NCI-H1417 treated with DMSO at 0.1 percent for 48 hours (cell line): ENCODE measurements around the gene TNS1.

Experiments used
- DNase-seq: peaks from one replicate; lab custom pipeline; 2025; lab: John Stamatoyannopoulos, UW

TNS1 gene

GRCh38 chr2:217775920-217776503 lies 226.8 kb downstream of the TNS1 start:
- no peak for DNase-seq

DNA sequence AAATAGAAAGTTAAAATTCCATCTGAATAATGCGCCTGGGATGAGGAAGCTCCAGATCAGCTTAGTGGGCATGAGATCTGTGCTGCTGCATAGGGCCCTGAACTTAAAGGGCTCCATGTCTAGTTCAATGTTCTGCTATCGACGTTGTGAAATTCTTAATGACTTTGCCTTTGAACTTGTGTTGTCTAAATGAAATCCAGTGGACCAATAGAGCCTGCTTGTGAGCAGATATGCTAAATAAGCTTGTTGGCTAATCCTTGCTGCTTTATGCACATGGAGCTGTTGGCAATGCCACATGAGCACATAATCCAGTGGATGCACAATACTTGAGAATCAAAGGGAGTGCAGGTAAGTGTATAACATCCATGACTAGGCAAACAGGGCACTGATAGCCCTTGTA lies 228.6 kb downstream of the TNS1 start:
- DNase-seq = no peak

DNA sequence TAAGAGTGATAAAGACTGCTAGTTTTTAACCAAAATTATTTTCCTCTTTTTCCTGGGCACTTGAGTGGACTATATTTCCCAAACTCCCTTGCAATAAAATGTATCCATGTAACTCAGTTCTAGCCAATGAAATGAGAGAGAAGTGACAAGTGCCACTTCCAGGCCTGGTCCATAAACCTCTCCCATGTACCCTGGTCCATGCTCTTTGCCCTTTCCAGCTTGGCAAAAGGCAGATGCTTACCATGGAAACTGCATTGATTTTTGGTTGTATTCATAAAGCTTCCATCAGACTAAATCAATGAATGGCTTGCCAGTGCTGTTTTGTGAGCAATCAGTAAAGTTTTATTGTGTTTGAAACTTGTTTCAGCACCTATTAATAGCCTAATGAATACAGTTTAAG lies 229.3 kb downstream of the TNS1 start:
- no peak for DNase-seq

DNA sequence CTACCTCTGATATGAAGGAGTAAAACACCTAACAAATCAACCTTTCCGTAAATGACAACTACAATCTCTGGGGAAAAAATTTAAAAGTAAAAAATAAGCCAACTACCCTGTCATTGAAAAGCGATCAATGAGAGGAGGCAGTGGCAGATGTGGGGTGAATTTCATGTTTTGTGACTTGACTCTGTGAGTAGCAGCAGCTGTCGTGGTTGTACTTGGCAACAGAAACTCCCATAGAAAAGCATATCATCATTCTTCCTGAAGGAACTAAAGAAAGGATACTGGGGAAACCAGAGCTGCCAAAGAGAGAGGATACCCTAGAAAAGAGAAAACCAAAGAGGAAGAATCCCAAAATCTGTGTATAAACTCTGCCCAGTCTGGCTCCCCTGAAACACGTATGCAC lies 236.4 kb downstream of the TNS1 start:
- no peak for DNase-seq

DNA sequence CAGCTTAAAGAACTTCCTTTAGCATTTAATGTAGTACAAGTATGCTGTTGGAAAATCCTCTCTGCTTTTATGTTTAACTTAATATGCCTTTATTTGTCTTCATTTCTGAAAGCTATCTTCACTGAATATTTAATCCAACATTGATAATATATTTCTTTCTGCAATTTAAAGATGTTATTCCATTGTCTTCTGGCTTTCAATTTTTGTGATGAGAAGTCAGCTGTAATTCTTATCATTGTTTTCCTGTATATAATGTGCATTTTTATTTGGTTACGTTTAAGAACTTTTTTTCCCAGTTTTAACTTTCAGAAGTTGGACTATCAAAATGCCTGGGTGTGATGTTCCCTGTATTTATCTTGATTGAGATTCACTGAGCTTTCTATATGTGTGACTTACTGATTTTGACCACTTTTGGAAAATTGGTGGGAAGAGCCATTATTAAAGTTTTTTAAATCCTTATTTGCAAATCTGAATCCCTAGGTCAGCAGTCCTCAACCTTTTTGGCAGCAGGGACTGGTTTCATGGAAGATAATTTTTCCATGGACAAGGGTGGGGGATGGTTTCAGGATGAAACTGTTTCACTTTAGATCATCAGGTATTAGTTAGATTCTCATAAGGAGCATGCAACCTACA lies 241.0 kb downstream of the TNS1 start:
- DNase-seq = no peak

DNA sequence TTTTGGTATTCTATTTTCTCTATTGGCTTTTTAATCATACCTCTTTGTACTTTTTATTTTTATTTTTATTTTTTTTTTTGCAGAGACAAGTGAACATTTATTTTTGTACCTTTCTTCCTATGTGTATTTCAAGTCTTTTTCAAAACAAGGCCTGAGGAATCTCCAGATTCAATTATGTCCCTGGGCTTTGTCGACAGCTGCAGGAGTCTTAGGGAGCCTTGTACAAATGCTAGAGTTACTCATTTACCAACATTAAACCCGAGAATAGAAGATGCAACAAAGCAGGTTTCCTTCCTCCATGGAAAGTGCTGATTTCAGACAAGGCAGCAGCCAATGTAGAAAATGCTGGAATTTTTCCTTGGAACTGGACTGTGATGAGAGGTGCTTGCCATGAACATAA lies 242.8 kb downstream of the TNS1 start:
- DNase-seq = no peak

- no peak for DNase-seq
Measured at GRCh38 chr2:217757108-217757463, 245.7 kb downstream of the TNS1 start.

DNA sequence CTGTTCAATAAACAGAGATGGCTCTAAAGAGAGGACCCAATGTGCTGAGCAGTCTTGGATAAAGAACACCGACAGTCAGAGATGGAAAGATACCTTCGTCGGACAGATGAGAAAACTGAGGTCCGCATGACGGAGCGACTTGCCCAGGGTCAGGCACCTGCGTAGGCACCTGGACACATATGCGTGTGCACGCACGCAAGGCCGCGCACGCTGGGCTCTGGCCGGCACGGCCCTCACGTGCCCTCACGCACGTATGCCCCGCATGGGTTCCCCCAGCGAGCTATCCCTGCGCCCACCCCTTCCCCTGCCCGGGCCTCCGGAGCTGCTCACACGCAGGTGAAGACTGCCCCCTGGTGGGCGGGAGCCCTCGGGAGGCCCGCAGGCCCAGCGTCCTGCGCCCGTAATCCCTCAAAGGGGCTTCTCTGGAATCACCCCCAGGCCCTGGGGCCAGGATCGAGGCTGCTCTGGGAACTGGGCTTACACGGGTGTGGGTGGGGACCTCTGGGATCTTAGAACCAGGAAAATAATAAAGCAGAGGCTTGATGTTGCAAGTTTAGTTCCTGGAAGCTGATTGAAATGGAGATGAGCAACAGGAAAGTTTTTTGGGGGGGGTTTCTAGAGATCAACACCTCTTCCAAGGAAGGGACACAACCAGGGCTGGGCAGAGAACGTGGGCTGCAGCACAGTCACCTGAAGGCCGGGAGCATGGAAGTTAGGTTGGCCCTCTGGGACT lies 246.3 kb downstream of the TNS1 start:
- no peak for DNase-seq

DNA sequence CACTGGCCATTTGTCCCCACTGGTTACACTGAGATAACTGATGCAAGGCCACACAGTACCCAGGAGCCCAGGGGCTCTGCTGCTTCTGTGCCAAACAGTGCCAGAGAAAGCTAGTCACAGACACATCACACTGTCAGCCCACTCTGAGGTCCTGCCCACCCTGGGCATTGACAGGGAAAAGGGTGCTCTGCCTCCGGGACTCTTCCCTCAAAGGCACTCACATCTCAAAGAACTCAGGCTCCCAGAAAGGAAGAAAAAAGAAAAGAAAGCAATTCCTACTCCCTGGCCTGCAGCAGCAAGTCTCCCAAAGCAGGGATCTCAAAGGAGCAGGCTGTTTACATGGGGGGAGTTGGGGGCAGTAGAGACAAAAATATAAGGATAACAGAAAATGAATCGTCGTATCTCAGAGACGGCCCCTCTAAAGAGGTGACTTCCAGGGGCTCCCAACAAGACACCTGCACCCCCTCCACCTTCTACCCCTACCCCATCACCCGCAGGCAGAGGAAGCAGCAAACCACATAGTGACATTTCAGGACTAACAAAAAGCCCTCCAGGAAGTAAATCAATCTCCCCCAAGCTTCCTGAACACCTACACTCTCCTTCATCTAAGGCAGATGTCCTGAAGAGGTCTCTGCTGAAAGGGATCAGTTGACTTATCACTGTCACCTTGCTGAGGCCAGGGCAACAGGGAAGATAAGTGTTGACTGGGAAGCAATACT lies 247.6 kb downstream of the TNS1 start:
- no peak for DNase-seq

DNA sequence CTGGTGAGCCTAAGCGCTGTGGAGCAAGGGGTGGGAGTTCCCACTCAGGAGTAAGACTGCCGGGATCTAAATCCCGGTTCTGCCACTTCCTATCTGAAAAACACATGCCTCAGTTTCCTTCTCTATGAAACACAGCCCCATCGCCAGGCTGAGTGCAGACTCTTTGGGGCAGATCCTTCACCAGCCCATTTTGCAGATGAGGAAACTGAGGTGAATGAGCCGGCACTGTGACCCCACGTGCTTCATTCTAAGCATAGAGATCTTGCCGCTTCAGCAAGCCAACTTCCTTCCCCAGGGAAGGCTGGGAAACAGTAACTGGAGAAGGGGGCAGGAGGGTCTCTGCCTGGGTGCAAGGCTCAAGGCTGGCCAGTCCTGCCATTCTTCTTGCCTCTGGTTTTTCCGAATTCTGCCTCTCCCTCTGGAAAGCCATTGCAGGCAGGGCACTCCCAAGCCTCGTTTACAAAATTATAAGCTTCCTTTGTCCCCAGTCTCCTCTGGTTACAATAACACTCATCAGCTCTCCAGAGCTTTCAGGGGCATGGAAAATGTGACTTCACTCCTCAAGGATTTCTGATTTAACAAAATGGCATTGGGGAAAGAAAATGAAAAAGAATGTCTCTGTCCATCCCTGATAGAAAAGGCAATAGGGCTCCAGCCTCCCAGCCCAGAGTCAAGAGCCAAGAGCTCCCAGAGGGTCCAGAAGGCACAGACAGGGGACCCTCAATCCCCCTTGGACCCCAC lies 249.2 kb downstream of the TNS1 start:
- no peak for DNase-seq

DNA sequence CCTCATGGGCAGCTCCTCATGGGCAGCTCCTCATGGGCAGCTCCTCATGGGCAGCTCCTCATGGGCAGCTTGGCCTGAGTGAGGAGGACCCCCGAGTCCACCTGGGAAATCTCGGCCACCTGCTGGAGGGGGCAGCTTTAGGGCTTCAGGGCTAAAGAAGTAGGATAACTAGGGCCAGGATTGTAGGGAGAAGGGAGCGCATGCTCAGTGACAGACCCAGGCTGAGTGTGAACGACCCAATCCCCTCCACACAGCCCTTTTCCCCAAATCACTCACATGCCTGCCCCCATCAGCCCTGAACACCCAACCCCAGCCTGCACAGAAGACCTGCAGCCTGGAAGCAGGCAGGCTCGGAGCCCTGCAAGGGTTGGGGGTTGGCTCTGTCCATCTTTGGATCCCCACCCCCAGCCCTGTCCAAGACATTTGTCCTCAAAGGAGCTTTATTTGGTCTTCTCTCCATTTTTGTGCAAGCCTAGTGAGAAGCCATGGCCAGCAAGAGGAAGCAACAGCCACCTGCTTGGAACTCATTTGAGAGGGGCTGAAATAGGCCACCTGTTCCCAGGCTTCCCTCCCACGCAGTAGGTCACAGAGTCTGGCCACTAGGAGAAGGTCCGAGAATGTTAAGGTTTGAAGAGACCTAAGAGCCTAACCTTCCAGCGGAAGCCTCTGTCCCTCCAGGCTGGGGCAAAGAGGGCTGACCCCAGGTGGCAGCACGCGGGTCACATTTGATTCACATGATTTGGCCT lies 249.9 kb downstream of the TNS1 start:
- no peak for DNase-seq

DNA sequence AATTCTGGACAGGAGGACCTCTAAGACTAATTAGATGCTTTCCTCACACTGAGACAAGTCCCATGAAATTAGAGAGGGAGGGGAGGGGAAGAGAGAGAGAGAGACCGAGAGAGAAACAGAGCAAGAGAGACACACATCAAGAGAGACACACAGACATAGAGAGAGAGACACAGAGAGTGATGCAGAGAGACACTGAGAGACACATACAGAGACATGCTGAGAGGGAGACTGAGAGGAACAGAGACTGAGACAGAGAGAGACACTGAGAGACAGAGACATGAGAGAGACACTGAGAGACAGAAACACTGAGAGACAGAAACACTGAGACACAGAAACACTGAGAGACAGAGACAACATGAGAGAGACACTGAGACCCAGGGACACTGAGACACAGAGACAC lies 250.8 kb downstream of the TNS1 start:
- no peak for DNase-seq

DNA sequence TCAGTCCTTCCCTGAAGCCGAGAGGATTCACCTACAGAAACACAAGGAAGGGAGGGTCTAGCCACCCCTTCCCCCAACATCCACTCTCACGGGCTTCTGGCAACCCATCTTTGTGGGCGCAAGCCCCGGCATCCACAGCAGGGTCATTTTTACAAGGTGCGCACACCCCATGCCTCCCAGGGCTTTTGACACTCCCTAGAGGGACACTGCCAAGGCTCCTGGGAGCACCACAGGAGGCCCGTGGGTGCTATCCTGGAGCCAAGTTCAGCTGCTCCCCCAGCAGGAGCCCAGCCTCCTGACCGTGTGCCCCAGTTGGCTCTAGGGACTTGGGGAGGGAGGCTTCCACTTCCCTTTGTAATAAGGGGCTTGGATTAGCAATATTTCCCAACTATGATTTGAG lies 251.6 kb downstream of the TNS1 start:
- DNase-seq = no peak
